ENCODE data around the gene TRIO. TPM values are rescaled to one million over a fixed set of nuclear protein-coding genes. Genes with fewer than 3 reads are reported as not detected.
A peak's percentile ranks its signal among the peaks of the same experiment; 100 is the strongest.

The TRIO gene
- total RNA-seq, 1 donor from 2014 or later = 71.6 TPM

DNA sequence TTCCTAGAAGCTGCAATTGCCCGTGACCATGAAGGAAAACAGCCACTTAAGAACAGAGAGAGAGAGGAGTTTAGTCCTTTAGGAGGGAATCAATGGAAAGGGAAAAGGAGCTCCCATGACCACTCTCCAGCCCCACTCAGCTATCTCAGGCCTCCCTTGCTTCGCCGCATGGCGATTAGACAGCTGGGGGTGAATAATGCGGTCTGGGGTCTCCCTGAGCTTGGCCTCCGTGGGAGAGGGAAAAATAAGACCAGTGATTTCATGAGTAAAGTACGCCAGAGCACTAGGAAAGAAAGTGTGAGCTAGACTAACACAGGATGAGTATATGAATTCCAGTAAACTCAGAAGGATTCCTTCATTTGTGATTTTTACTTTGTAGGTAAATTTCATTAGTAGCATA lies 180.3 kb downstream of the TRIO start:
- FAIRE-seq (no peak), DNase-seq (ENCODE audit: low read depth) (no peak)
- Histone ChIP-seq H3K4me3 (ENCODE audit: low read depth, low read length) (no peak overlapping the region), H3K36me3 (ENCODE audit: control insufficient read depth, insufficient read depth, low read length) (peaks cover 15% of the 10 kb centered on the region), H3K27me3 (ENCODE audit: control insufficient read depth, insufficient read depth, low read length) (no peaks in the 10 kb centered on the region)
- TF ChIP-seq, protein P1, sequence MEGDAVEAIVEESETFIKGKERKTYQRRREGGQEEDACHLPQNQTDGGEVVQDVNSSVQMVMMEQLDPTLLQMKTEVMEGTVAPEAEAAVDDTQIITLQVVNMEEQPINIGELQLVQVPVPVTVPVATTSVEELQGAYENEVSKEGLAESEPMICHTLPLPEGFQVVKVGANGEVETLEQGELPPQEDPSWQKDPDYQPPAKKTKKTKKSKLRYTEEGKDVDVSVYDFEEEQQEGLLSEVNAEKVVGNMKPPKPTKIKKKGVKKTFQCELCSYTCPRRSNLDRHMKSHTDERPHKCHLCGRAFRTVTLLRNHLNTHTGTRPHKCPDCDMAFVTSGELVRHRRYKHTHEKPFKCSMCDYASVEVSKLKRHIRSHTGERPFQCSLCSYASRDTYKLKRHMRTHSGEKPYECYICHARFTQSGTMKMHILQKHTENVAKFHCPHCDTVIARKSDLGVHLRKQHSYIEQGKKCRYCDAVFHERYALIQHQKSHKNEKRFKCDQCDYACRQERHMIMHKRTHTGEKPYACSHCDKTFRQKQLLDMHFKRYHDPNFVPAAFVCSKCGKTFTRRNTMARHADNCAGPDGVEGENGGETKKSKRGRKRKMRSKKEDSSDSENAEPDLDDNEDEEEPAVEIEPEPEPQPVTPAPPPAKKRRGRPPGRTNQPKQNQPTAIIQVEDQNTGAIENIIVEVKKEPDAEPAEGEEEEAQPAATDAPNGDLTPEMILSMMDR (IDR thresholded peaks at IDR 0.05; ENCODE audit: insufficient read depth, low read length, severe bottlenecking) = no peak

DNA sequence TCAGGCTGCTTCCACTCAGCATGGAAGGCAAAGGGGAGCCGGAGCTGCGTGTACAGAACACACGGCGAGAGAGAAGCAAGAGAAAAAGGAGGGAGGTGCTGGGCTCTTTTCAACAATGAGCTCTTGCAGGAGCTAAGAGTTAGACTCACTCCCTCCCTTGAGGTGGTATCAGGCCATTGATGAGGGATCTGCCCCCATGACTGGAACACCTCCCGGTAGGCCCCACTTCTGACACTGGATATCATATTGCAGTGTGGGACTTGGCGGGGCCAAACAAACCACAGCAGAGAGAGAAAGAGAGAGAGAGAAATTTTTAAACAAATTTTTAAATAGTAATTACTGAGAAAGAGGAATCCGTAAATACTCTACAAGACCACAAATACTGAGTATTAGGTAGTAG lies 182.2 kb downstream of the TRIO start:
- H3K27me3 ChIP-seq (ENCODE audit: control insufficient read depth, insufficient read depth, low read length) = no peaks in the 10 kb centered on the region
- no peak for DNase-seq (ENCODE audit: low read depth)
- TF ChIP-seq, protein P1 (IDR thresholded peaks at IDR 0.05; ENCODE audit: insufficient read depth, low read length, severe bottlenecking) = no peak
- peaks cover 16% of the 10 kb centered on the region for H3K36me3 ChIP-seq (ENCODE audit: control insufficient read depth, insufficient read depth, low read length)
- no peak for FAIRE-seq
- no peak overlapping the region for H3K4me3 ChIP-seq (ENCODE audit: low read depth, low read length)

DNA sequence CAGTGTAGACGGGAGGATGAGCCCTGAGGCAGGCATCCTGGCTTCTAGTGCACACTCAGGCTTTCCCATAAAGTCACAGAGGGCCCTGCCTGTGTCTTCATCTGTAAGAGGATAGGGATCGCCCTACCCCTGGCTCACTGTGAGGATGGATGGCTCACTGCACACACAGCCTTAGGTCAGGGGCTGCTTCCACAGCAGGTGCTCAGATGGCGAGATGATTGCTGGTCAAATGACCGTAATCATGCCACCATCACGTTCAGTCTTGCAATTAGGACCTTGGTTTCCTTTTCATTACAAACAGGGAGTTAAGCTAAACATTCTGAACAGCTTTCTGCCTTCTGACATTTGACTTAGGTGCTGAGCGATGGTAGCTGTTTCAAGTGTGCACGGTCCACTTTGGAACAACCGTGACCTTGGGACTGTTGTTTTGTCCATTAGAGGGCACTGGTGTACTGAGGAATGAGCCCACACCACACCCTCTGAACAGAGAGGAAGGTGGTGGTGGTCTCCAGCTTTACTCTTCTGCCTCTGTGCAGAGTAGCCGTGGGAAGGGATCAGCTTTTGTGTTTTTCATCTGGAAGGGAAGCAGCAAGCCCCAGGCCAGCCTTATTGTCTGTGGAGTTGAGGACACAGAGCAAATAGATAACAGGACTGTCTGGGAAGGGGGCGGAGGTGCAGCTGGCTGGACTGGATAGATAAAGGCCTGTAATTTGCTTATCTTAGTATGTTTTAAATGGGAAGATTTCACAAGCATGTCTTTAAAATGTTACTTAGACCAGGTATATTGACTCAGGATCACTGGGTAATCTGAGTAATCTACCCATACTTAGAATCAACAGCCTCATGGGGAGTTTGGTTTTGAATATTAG lies 183.1 kb downstream of the TRIO start:
- no peak for DNase-seq (ENCODE audit: low read depth)
- peaks cover 16% of the 10 kb centered on the region for H3K36me3 ChIP-seq (ENCODE audit: control insufficient read depth, insufficient read depth, low read length)
- TF ChIP-seq, protein P1 (IDR thresholded peaks at IDR 0.05; ENCODE audit: insufficient read depth, low read length, severe bottlenecking) = peak; percentile 17
- FAIRE-seq = no peak
- no peaks in the 10 kb centered on the region for H3K27me3 ChIP-seq (ENCODE audit: control insufficient read depth, insufficient read depth, low read length)
- no peak overlapping the region for H3K4me3 ChIP-seq (ENCODE audit: low read depth, low read length)

DNA sequence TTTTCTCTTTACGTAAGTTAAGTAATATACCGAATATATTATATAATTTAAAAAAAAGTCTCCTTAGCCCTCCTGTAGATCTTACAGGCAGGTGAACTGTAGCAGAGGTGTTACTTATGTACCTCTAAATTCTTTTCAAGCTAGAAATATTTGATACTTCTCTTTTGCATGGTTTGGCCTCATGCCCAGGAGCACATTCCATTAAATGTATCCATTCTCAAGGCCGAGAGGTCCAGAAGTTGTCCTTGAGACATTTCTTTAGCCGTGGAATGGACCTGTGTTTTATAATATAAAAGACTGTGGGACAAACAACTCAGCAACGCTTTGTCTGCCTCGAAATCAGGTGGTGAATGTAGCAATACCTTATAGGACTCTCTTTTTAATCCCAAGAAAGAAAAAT lies 184.5 kb downstream of the TRIO start:
- Histone ChIP-seq H3K36me3 (ENCODE audit: control insufficient read depth, insufficient read depth, low read length) (peaks cover 10% of the 10 kb centered on the region), H3K27me3 (ENCODE audit: control insufficient read depth, insufficient read depth, low read length) (no peaks in the 10 kb centered on the region), H3K4me3 (ENCODE audit: low read depth, low read length) (no peak overlapping the region)
- TF ChIP-seq, protein P1 (IDR thresholded peaks at IDR 0.05; ENCODE audit: insufficient read depth, low read length, severe bottlenecking) = no peak
- DNase-seq (ENCODE audit: low read depth) (no peak), FAIRE-seq (no peak)

DNA sequence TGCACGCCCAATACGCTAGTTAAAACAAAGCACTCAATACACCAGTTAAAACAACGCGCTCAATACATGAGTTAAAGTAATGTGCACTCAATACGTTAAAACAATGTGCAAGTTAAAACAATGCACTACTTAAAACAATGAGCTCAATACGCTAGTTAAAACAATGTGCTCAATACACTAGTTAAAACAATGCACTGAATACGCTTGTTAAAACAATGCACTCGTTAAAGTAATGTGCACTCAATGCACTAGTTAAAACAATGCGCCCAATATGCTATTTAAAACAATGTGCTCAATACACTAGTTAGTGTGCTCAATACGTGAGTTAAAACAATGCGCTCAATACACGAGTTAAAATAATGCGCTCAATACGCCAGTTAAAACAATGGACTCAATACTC lies 185.0 kb downstream of the TRIO start:
- no peak for DNase-seq (ENCODE audit: low read depth)
- Histone ChIP-seq H3K36me3 (ENCODE audit: control insufficient read depth, insufficient read depth, low read length) (peaks cover 11% of the 10 kb centered on the region), H3K27me3 (ENCODE audit: control insufficient read depth, insufficient read depth, low read length) (no peaks in the 10 kb centered on the region), H3K4me3 (ENCODE audit: low read depth, low read length) (no peak overlapping the region)
- TF ChIP-seq, protein P1 (IDR thresholded peaks at IDR 0.05; ENCODE audit: insufficient read depth, low read length, severe bottlenecking) = no peak
- FAIRE-seq = no peak
